Lower leg skin (tissue), 3 donors: ENCODE results near the gene SF1.

ENCODE experiments used
- CTCF ChIP-seq, 3 donors: fragments of 450-650 bp; IDR thresholded peaks; one replicate each; pipeline ENCODE4 v1.5.1; 2016; ENCODE audit warnings: antibody characterized with exemption in 3 of 3, mild to moderate bottlenecking in 3 of 3, moderate library complexity in 2 of 3
- POLR2A ChIP-seq, 2 donors: fragments of 450-650 bp; IDR thresholded peaks; one replicate each; pipeline ENCODE4 v1.6.1; 2016 to 2017; ENCODE audit warnings: antibody characterized with exemption in 2 of 2, mild to moderate bottlenecking in 1 of 2, moderate library complexity in 1 of 2

- TF ChIP-seq CTCF (IDR thresholded peaks at IDR 0.05): no peak
- TF ChIP-seq POLR2A (IDR thresholded peaks at IDR 0.05): no peak
These were observed 49.5 kb downstream of the SF1 start for GRCh38 chr11:64728757-64729365.
